Activated CD4-positive, alpha-beta memory T cell treated with anti-CD3 and anti-CD28 coated beads, Interleukin-2, amount 10 ng/mL, durations not matched to agents 7 days and 5 days (primary cell): ENCODE data around the gene RPS6KA5. TPM values are rescaled to one million over a fixed set of nuclear protein-coding genes. Genes with fewer than 3 reads are reported as not detected.
"Not testable (repeated sequence)": the region's sequence is repeated elsewhere in the genome, so short reads cannot be mapped to it uniquely, and the experiment has no call there.

Source experiments
- CTCF ChIA-PET: fragments of 350-600 bp; sonication (Branson Sonifier 250); formaldehyde crosslinking; loops from one replicate; lab custom pipeline; 2021; ENCODE audit warnings: antibody characterized with exemption, inconsistent platforms; lab: Charles Lee
- POLR2A ChIA-PET: fragments of 350-600 bp; sonication (Branson Sonifier 250); formaldehyde crosslinking; loops from one replicate; lab custom pipeline; 2021; ENCODE audit warnings: antibody characterized with exemption; lab: Charles Lee
- DNase-seq: peaks from one replicate; pipeline ENCODE4 v3.0.0-alpha.2; 2020
- H3K27ac Mint-ChIP-seq: one replicate; pipeline ENCODE4 v1.8.0; 2021; ENCODE audit warnings: mild to moderate bottlenecking, mixed read lengths
- H3K27me3 Mint-ChIP-seq: one replicate; pipeline ENCODE4 v1.8.0; 2021; ENCODE audit warnings: mixed read lengths
- H3K36me3 Mint-ChIP-seq: one replicate; pipeline ENCODE4 v1.8.0; 2021; ENCODE audit warnings: low read depth, mixed read lengths
- H3K4me1 Mint-ChIP-seq: one replicate; pipeline ENCODE4 v1.8.0; 2021; ENCODE audit warnings: mixed read lengths
- H3K4me3 Mint-ChIP-seq: one replicate; pipeline ENCODE4 v1.8.0; 2021; ENCODE audit warnings: mild to moderate bottlenecking, mixed read lengths
- H3K9me3 Mint-ChIP-seq: one replicate; pipeline ENCODE4 v1.8.0; 2021; ENCODE audit warnings: mixed read lengths
- total RNA-seq, 2 experiments: library from RNA; stranded (reverse); gene quantifications; one replicate each; pipeline ENCODE4 v1.2.3, GENCODE V29; 2021

The RPS6KA5 gene
- total RNA-seq, 2 experiments from 2014 or later = 44.5 to 49.9 TPM

GRCh38 chr14:91022622-91023028 lies 37.8 kb downstream of the RPS6KA5 start:
- not testable (repeated sequence) for H3K27me3 Mint-ChIP-seq, H3K9me3 Mint-ChIP-seq
- Mint-ChIP-seq H3K27ac (peak overlapping the region; percentile 91), H3K4me3 (peak overlapping the region; percentile 70), H3K36me3 (peaks cover 41% of the 10 kb centered on the region), H3K4me1 (peaks cover 61% of the 10 kb centered on the region)
- peak; percentile 39 for DNase-seq
- ChIA-PET CTCF (interaction anchor here (0.7 to 1.0 kb wide), 3 partner anchors 13 to 286 kb away, joined by 3 to 5 read pairs (median 3); no protein-coding TSS in a partner anchor), POLR2A (interaction anchor here (0.7 to 2.5 kb wide), 5 partner anchors 9 to 92 kb away, joined by 3 to 22 read pairs (median 3); partner anchors contain the start of genes DGLUCY and RPS6KA5)

GRCh38 chr14:91021991-91022621 lies 38.3 kb downstream of the RPS6KA5 start:
- ChIA-PET POLR2A (interaction anchor here (0.8 to 2.5 kb wide), 6 partner anchors 10 to 1018 kb away, joined by 3 to 22 read pairs (median 4); partner anchors contain the start of genes DGLUCY, RPS6KA5 and TRIP11), CTCF (interaction anchor here (0.7 kb wide), 1 partner anchor 287 kb away, joined by 3 read pairs; no protein-coding TSS in a partner anchor)
- peaks cover 56% of the 10 kb centered on the region for H3K4me1 Mint-ChIP-seq
- no peak for DNase-seq
- peaks cover 39% of the 10 kb centered on the region for H3K36me3 Mint-ChIP-seq
- H3K4me3 Mint-ChIP-seq = peak overlapping the region; percentile 70
- peak overlapping the region; percentile 91 for H3K27ac Mint-ChIP-seq
- no peaks in the 10 kb centered on the region for H3K27me3 Mint-ChIP-seq
- no peaks in the 10 kb centered on the region for H3K9me3 Mint-ChIP-seq

- no peaks in the 10 kb centered on the region for H3K27me3 Mint-ChIP-seq
- peak overlapping the region; percentile 47 for H3K27ac Mint-ChIP-seq
- DNase-seq = no peak
- H3K9me3 Mint-ChIP-seq = no peaks in the 10 kb centered on the region
- ChIA-PET POLR2A (interaction anchor here (0.8 to 2.5 kb wide), 4 partner anchors 9 to 1019 kb away, joined by 3 to 22 read pairs (median 4); partner anchors contain the start of genes DGLUCY, RPS6KA5 and TRIP11), CTCF (no interaction called here)
- peaks cover 49% of the 10 kb centered on the region for H3K4me1 Mint-ChIP-seq
- no peak overlapping the region for H3K4me3 Mint-ChIP-seq
- peaks cover 36% of the 10 kb centered on the region for H3K36me3 Mint-ChIP-seq
These were observed 39.3 kb downstream of the RPS6KA5 start for GRCh38 chr14:91021115-91021514.

- no peaks in the 10 kb centered on the region for H3K9me3 Mint-ChIP-seq
- H3K27me3 Mint-ChIP-seq = no peaks in the 10 kb centered on the region
- ChIA-PET POLR2A (no interaction called here), CTCF (no interaction called here)
- no peak for DNase-seq
- peaks cover 26% of the 10 kb centered on the region for H3K36me3 Mint-ChIP-seq
- no peak overlapping the region for H3K4me3 Mint-ChIP-seq
- H3K27ac Mint-ChIP-seq = no peak overlapping the region
- H3K4me1 Mint-ChIP-seq = peaks cover 43% of the 10 kb centered on the region
These were observed 40.8 kb downstream of the RPS6KA5 start for GRCh38 chr14:91019673-91020072.

GRCh38 chr14:91018481-91018880 lies 42.0 kb downstream of the RPS6KA5 start:
- Mint-ChIP-seq H3K9me3 (no peaks in the 10 kb centered on the region), H3K4me3 (no peak overlapping the region), H3K27me3 (no peaks in the 10 kb centered on the region), H3K4me1 (peaks cover 31% of the 10 kb centered on the region), H3K27ac (no peak overlapping the region), H3K36me3 (peaks cover 21% of the 10 kb centered on the region)
- ChIA-PET CTCF (no interaction called here), POLR2A (no interaction called here)
- DNase-seq = no peak

GRCh38 chr14:91016800-91017410 lies 43.5 kb downstream of the RPS6KA5 start:
- ChIA-PET POLR2A (no interaction called here), CTCF (interaction anchor here (0.6 kb wide), 1 partner anchor 96 kb away, joined by 4 read pairs; no protein-coding TSS in a partner anchor)
- no peak for DNase-seq

GRCh38 chr14:91015435-91015834 lies 45.0 kb downstream of the RPS6KA5 start:
- H3K27me3 Mint-ChIP-seq = no peaks in the 10 kb centered on the region
- H3K27ac Mint-ChIP-seq = no peak overlapping the region
- no peak for DNase-seq
- H3K4me3 Mint-ChIP-seq = no peak overlapping the region
- ChIA-PET POLR2A (no interaction called here), CTCF (no interaction called here)
- peaks cover 26% of the 10 kb centered on the region for H3K36me3 Mint-ChIP-seq
- no peaks in the 10 kb centered on the region for H3K9me3 Mint-ChIP-seq
- peaks cover 18% of the 10 kb centered on the region for H3K4me1 Mint-ChIP-seq

More at GRCh38 chr14:91016800-91017410, 43.5 kb downstream of the RPS6KA5 start:
- Mint-ChIP-seq H3K27me3 (no peaks in the 10 kb centered on the region), H3K4me3 (no peak overlapping the region), H3K4me1 (peaks cover 21% of the 10 kb centered on the region), H3K27ac (no peak overlapping the region), H3K9me3 (no peaks in the 10 kb centered on the region), H3K36me3 (peaks cover 21% of the 10 kb centered on the region)

GRCh38 chr14:91012045-91012444 lies 48.4 kb downstream of the RPS6KA5 start:
- ChIA-PET POLR2A (interaction anchor here (1.4 to 1.7 kb wide), 2 partner anchors 10 to 102 kb away, joined by 3 to 5 read pairs; no protein-coding TSS in a partner anchor), CTCF (interaction anchor here (1.2 to 1.4 kb wide), 2 partner anchors 11 to 77 kb away, joined by 3 to 4 read pairs; no protein-coding TSS in a partner anchor)
- H3K4me3 Mint-ChIP-seq = no peak overlapping the region
- H3K9me3 Mint-ChIP-seq = no peaks in the 10 kb centered on the region
- H3K27ac Mint-ChIP-seq = no peak overlapping the region
- no peaks in the 10 kb centered on the region for H3K27me3 Mint-ChIP-seq
- peaks cover 35% of the 10 kb centered on the region for H3K4me1 Mint-ChIP-seq
- no peak for DNase-seq
- peaks cover 16% of the 10 kb centered on the region for H3K36me3 Mint-ChIP-seq

- Mint-ChIP-seq H3K4me1 (peaks cover 36% of the 10 kb centered on the region), H3K4me3 (no peak overlapping the region), H3K36me3 (peaks cover 12% of the 10 kb centered on the region), H3K9me3 (no peaks in the 10 kb centered on the region), H3K27ac (no peak overlapping the region), H3K27me3 (no peaks in the 10 kb centered on the region)
- DNase-seq = no peak
- ChIA-PET CTCF (no interaction called here), POLR2A (interaction anchor here (1.1 to 1.4 kb wide), 3 partner anchors 12 to 46 kb away, joined by 3 read pairs; no protein-coding TSS in a partner anchor)
These were observed 50.3 kb downstream of the RPS6KA5 start for GRCh38 chr14:91010153-91010533.

GRCh38 chr14:91009501-91010152 lies 50.8 kb downstream of the RPS6KA5 start:
- CTCF ChIA-PET = no interaction called here

GRCh38 chr14:91008759-91009409 lies 51.6 kb downstream of the RPS6KA5 start:
- Mint-ChIP-seq H3K4me1 (peaks cover 39% of the 10 kb centered on the region), H3K27ac (no peak overlapping the region), H3K4me3 (no peak overlapping the region), H3K9me3 (no peaks in the 10 kb centered on the region), H3K27me3 (no peaks in the 10 kb centered on the region), H3K36me3 (peaks cover 15% of the 10 kb centered on the region)
- ChIA-PET CTCF (no interaction called here), POLR2A (interaction anchor here (1.1 to 1.6 kb wide), 3 partner anchors 39 to 106 kb away, joined by 3 read pairs; no protein-coding TSS in a partner anchor)
- DNase-seq = no peak

More at GRCh38 chr14:91009501-91010152, 50.8 kb downstream of the RPS6KA5 start:
- H3K27me3 Mint-ChIP-seq = no peaks in the 10 kb centered on the region
- no peak for DNase-seq
- POLR2A ChIA-PET = interaction anchor here (1.1 to 1.6 kb wide), 4 partner anchors 11 to 105 kb away, joined by 3 read pairs; no protein-coding TSS in a partner anchor
- no peak overlapping the region for H3K4me3 Mint-ChIP-seq
- H3K27ac Mint-ChIP-seq = peak overlapping the region; percentile 6
- H3K4me1 Mint-ChIP-seq = peaks cover 36% of the 10 kb centered on the region
- H3K9me3 Mint-ChIP-seq = no peaks in the 10 kb centered on the region
- peaks cover 12% of the 10 kb centered on the region for H3K36me3 Mint-ChIP-seq

- H3K36me3 Mint-ChIP-seq = peaks cover 15% of the 10 kb centered on the region
- H3K27ac Mint-ChIP-seq = no peak overlapping the region
- CTCF ChIA-PET = interaction anchor here (1.0 to 1.5 kb wide), 2 partner anchors 133 to 167 kb away, joined by 3 to 4 read pairs; no protein-coding TSS in a partner anchor
- no peak overlapping the region for H3K4me3 Mint-ChIP-seq
- POLR2A ChIA-PET = interaction anchor here (1.4 kb wide), 2 partner anchors 31 to 109 kb away, joined by 3 to 4 read pairs; no protein-coding TSS in a partner anchor
- no peaks in the 10 kb centered on the region for H3K9me3 Mint-ChIP-seq
- H3K27me3 Mint-ChIP-seq = no peaks in the 10 kb centered on the region
- peaks cover 39% of the 10 kb centered on the region for H3K4me1 Mint-ChIP-seq
- DNase-seq = no peak
These were observed 54.7 kb downstream of the RPS6KA5 start for GRCh38 chr14:91005716-91006115.
